ENCODE results near the gene TMEM40.
"Not testable (repeated sequence)": the region's sequence is repeated elsewhere in the genome, so short reads cannot be mapped to it uniquely, and the experiment has no call there.

TMEM40 gene

DNA sequence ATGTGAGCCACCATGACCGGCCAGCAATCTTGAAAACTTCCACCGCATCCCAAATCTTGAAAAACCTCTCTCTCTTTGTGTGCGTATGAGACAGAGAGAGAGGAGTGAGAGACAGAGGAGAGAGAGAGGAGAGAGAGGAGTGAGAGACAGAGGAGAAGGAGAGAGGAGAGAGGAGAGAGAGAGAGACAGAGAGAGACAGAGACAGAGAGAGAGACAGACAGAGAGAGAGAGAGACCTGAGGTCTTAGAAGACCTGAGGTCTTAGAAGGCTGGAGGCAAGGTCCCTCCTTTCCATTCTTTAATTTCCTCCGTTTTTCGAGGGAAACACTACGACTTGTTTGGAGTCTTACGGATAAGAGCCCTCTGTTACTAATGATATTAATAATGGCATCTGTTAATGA is 39.5 kb downstream of the TMEM40 start:
- DNase-seq (ENCODE audit: low read depth) = no peak

- no peak for DNase-seq (ENCODE audit: low read depth)
These were observed 42.4 kb downstream of the TMEM40 start for GRCh38 chr3:12716605-12717151.

DNA sequence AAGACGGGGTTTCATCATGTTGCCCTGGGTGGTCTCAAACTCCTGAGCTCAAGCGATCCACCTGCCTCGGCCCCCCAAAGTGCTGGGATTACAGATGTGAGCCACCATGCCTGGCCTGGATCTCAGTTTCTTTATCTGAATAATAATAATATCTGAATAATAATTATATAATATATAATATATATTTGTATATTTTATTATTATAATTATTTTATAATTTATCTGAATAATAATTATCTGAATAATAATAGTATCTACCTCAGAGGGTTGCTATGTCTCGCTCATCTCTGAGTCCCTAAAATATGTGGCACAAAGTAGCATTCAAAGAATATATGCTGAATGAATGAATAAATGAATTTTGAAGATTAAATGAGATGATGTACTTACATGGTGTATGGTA is 44.8 kb downstream of the TMEM40 start:
- DNase-seq (ENCODE audit: low read depth) = no peak

DNA sequence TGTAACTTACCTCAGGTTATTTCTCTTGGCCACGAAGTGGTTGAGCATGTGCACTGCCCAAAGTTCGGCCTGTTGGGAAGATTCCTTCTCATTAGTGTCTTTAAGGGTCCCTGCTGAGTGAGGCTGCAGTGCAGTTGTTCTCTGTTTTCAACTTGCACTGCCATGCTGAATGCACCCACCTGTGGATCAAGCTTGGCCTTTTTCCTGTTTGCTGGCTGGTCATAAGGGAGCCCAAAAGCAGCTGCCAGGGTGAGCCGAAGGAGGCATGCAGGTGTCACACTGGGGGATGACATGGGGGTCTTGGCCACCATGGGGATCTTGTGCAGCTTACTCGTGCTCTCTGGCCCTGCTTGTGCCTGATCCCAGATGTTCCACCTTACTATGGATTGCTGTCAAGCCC is 49.0 kb downstream of the TMEM40 start:
- no peak for DNase-seq (ENCODE audit: low read depth)

DNA sequence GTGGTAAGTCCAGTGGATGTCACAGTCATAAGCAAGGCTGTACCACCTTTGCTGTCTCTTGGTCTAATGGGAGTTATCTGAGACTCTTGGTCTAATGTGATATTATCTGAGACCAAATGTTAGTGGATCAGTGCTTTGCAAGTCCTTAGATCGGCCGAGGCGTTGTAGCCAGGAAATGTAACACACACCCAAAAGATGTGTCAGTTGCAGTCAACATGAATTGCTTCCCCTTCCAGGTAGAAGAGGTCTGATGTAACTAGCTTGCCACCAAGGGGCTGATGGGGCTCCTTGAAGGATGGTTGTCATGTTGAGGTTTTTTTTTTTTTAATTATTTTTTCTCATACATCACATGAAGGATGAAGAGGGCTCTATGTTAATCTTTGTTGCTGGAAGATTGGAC is 49.7 kb downstream of the TMEM40 start:
- no peak for DNase-seq (ENCODE audit: low read depth)

GRCh38 chr3:12708584-12709192 is 50.4 kb downstream of the TMEM40 start:
- no peak for DNase-seq (ENCODE audit: low read depth)

GRCh38 chr3:12707449-12707848 is 51.6 kb downstream of the TMEM40 start:
- DNase-seq (ENCODE audit: low read depth) = no peak

DNA sequence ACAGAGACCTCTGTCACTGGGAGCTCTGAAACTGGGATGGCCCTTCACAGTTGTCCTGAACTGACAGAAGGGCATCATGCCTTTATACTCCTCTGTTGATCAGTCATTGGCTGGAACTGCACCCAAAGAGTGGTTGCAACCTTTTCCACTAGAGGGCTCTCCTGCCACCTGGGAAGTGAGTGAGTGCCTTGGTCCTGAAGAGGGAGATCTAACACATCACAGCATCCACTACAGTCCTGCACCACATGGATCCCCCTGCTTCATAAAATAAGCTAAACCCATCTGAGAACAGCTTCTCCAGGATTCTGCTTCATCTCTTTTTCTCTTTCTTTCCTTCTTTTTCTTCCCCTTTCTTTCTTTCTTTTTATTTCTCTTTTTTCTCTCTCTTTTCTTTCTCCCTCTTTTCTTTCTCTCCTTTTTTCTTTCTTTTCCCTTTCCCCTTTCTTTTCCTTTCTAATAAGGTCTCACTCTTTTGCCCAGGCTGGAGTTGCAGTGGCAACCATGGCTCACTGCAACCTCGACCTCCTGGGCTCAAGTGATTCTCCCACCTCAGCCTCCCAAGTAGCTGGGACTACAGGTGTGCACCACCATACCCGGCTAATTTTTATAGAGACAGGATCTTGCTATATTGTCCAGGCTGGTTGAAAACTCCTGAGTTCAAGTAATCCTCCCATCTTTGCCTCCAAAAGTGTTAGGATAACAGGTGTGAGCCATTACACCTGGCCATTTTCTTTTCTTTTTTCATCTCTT is 52.4 kb downstream of the TMEM40 start:
- peak; percentile 28 for DNase-seq (ENCODE audit: low read depth)

GRCh38 chr3:12705981-12706380 is 53.1 kb downstream of the TMEM40 start:
- no peak for DNase-seq (ENCODE audit: low read depth)

- no peak for DNase-seq (ENCODE audit: low read depth)
These were observed 53.6 kb downstream of the TMEM40 start for GRCh38 chr3:12705374-12705926.

DNA sequence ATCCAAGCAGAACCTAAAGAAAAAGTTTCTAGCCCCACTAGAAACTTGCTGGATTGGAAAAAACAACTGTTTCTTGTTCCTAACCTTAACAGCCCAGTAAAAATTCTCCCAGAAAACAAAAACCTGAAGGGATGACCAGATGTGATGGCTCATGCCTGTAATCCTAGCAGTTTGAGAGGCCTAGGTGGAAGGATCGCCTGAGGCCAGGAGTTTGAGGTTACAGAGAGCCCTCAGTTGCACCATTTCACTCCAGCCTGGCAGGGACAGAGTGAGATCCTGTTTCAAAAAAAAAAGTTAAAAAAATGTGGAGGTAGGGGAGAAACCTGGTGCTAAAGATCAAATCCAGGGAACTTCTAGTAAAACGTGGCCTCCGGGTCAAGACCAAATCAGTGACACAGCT is 56.6 kb downstream of the TMEM40 start:
- DNase-seq (ENCODE audit: low read depth) = no peak

DNA sequence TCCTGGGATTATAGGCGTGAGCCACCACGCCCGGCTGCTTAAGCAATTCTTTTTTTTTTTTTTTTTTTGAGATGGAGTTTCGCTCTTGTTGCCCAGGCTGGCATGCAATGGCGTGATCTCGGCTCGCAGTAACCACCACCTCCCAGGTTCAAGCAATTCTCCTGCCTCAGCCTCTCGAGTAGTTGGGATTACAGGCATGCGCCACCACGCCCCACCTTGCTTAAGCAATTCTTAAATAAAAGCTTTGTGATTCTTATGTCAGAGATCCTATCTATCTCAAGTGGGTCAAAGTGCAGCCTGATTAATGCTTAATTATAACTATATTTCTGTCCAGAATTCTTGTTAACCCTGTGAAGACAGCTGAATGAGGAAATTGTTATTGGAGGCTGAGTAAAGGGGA is 57.5 kb downstream of the TMEM40 start:
- DNase-seq (ENCODE audit: low read depth) = not testable (repeated sequence)

DNA sequence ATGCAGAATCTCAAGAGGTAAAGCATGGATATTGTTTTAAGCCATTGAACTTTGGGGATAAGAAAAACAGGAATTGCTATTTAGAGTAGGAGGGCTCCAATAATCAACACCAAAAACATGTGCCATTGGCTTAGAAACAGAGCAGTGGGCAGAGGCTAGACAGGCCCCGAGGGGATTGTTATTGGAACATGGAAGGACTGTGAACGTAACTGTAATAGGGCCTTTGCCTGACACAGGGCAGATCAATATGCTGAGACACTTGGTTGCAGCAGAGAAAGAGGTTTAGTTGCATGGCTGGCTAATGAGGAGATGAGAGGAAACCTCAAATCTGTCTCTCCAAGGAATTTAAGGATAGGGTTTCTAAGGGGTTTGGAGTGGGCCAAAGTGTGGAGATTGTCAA is 58.3 kb downstream of the TMEM40 start:
- no peak for DNase-seq (ENCODE audit: low read depth)

DNA sequence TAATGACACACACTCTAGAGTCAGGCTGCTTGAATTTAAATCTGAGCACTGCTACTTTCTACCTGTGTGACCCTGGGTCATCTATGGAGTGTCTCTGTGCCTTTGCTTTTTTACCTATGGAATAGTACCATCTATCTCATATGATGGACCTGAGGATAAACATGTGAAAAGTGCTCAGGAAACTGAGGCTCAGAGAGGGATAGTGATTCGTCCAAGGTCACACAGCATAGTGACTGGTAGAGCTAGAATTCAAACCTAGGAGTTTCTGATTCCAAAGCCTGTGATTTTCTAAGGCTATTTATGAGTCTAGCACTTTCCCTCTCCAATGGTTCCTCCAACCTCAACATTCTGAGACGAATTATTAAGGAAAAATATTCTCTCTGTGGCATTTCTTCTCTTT is 63.1 kb downstream of the TMEM40 start:
- no peak for DNase-seq (ENCODE audit: low read depth)

- DNase-seq (ENCODE audit: low read depth) = no peak
These were observed 63.9 kb downstream of the TMEM40 start for GRCh38 chr3:12695112-12695511.

- DNase-seq (ENCODE audit: low read depth) = no peak
These were observed 66.6 kb downstream of the TMEM40 start for GRCh38 chr3:12692444-12692843.

- no peak for DNase-seq (ENCODE audit: low read depth)
These were observed 68.9 kb downstream of the TMEM40 start for GRCh38 chr3:12689997-12690711.

DNA sequence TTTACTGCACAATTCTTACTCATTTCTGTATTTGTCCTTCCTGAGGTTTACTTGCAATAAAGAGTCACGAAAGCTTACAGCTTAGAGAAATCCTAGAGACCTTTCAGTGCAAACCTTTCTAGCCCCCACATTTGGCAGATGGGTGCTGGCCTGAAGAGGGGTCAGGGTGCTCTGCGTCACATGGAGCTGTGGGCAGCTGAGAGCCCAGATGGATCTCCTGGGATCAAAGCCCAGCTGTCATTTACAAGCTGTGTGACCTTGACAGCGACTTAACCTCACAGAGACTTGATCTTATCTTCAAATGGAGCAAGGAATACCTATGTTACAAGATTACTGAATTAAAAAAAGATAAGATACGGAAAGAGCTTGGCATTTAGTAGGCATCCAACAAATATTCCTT is 71.1 kb downstream of the TMEM40 start:
- no peak for DNase-seq (ENCODE audit: low read depth)

DNA sequence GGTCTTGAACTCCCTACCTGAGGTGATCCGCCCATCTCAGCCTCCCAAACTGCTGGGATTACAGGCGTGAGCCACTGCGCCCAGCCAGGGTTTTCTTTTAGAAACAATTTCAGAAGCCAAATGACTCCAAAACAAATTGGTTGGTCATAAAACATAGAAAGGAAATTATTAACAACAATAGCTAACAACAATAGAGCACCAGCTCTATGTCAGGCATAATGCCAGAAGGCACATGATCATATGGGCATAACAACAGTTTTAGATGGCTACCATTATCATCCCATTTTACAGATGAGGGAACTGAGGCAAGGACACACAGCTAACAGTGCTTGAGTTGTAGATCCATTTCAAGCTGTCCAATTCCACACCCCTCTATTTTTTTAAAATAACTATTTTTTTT is 73.0 kb downstream of the TMEM40 start:
- no peak for DNase-seq (ENCODE audit: low read depth)

All from stimulated activated CD8-positive, alpha-beta memory T cell treated with anti-CD3 and anti-CD28 coated beads, Interleukin-4, amount 100 ng/mL, for 24 hours (primary cell).